Fibroblast of skin of right quadriceps (primary cell): Measurements from ENCODE around the gene FUT6.
"Not testable (repeated sequence)": the region's sequence is repeated elsewhere in the genome, so short reads cannot be mapped to it uniquely, and the experiment has no call there.

Experiments
- DNase-seq: peaks from one replicate; pipeline ENCODE4 v3.0.0-alpha.2; 2013

The FUT6 gene

DNA sequence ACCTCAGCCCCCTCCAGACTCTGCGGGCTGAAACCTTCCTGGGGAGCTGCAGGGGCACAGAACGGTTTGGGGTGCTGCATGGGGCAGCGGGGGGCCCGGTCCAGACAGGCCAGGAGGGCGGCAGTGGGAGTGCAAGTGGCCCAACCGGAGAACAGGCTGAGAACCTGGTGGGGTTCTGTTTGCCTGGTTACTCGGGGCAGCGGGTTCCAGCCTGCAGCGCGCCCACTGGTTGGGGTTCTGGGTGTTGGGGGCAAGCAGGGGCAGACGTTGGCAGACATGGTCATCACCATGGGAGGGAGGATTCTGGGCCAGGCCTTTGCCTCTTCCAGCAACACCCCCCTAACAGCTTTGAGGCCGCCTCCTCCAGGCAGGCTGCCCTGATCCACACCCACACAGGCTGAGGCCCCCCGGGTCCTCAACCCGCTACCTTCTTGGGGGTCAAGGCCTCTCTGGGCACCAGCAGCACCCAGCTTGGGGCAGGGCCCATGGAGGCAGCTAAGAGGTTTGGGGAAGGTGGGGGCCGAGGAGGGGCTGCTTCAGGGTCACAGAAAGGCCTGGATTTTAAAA is 54.8 kb downstream of the FUT6 start, which contains the start of gene PRR22:
PRR22 (minus strand) TSS at position 166 of the 567 bp plus-strand sequence; CDS start at position 80, 86 bp downstream.
- DNase-seq: no peak

DNA sequence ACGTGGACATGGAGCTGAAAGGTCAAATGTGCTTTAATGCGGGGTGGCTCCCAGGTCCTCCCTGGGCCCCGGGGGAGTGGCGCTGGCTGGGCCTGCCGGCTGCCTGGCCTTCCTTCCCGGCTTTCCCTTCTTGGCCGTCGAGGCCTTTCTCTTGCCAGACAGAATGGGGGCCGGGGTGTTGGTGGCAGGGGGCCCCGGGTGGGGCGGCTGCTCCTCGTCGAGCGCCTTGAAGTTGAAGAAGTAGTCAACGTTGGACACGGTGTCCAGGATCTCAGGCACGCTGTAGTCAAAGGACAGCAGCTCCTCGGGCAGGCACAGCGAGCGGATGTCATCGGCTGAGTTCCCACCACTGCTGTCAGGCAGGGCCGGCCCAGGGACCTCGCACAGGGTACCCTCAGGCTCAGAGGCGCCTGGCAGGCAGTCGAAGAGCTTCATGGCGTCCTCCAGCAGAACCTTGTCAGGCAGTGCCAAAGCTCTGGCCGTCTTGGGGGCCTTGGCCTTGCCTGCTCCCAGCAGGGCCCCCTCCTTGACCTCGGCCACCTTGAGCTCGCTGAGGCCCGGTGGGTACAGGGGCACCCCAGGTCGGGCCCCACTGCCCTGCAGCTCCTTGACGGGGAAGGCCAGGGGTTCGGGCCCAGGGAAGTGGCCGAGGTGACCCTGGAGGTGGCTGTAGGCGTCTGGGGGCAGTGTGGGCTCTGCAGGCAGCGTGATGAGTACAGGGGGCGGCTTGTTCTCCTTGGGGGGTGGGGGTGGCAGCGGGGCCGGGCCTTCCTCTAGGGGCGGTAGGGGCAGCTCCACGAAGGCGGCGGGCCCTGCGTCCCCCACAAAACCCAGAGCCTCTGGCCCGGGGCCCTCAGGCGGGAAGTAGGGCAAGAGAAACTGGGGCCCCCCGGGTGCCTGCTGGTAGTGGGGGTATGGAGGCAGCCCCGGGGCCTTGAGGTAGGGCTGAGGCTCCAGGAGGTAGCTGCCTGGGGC is 56.3 kb downstream of the FUT6 start:
- DNase-seq: no peak

DNA sequence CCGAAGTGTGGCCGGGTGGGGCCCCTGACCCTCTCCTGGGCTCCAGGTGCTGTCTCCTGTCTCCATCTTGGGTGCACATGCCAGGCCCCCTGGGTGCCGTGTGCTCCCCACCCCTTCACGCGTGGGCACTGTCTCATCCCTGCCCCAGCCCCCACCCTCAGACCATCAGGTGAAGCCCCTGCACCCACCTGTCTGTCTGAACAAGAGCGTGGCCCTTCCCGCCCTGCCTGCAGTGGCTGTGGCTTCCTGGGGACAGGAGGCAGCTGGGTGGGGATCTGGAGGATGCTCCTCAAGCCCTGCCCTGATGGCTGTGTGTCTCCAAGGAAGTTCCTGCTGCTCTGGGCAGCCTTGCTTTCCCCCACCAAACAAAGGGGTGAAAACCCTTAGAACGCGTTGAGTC is 57.2 kb downstream of the FUT6 start:
- DNase-seq: no peak

DNA sequence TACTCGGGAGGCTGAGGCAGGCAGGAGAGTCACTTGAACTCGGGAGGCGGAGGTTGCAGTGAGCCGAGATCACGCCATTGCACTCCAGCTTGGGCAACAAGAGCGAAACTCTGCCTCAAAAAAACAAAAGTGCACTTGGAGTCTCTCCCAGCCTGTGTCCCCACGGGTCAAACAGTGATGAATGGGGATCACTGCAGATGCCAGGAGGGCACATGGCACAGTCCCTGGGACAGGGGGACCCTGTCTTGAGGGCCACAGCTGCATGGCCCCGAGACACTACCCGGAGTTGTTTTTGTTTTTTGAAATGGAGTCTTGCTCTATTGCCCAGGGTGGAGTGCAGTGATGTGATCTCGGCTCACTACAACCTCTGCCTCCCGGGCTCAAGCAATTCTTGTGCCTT is 58.6 kb downstream of the FUT6 start:
- not testable (repeated sequence) for DNase-seq
